BLaER1 treated with 17β-estradiol and CSF1 and Interleukin-3, amounts not matched to agents 10 nM and 100 nM (cell line): Measurements from ENCODE around the gene CST9.
A peak's percentile ranks its signal among the peaks of the same experiment; 100 is the strongest.
"Not testable (repeated sequence)": the region's sequence is repeated elsewhere in the genome, so short reads cannot be mapped to it uniquely, and the experiment has no call there.

Experiments used
- H3K27ac ChIP-seq, 11 experiments: shearing (Covaris generic); formaldehyde crosslinking; 2 replicates each; pipeline ENCODE4 v1.8.1; 2022
- H3K27me3 ChIP-seq, 11 experiments: shearing (Covaris generic); formaldehyde crosslinking; 2 replicates each; pipeline ENCODE4 v1.8.1; 2022
- H3K36me3 ChIP-seq, 11 experiments: shearing (Covaris generic); formaldehyde crosslinking; 2 replicates each; pipeline ENCODE4 v1.8.1; 2022
- H3K4me1 ChIP-seq, 10 experiments: shearing (Covaris generic); formaldehyde crosslinking; 2 replicates each; pipeline ENCODE4 v1.8.1; 2022
- H3K4me2 ChIP-seq, 11 experiments: shearing (Covaris generic); formaldehyde crosslinking; 2 replicates each; pipeline ENCODE4 v1.8.1; 2022
- H3K4me3 ChIP-seq, 10 experiments: shearing (Covaris generic); formaldehyde crosslinking; 2 replicates each; pipeline ENCODE4 v1.8.1; 2022
- H3K9ac ChIP-seq, 11 experiments: shearing (Covaris generic); formaldehyde crosslinking; 2 replicates each; pipeline ENCODE4 v1.8.1; 2022
- H3K9me3 ChIP-seq, 11 experiments: shearing (Covaris generic); formaldehyde crosslinking; replicated peaks in 1 of 11; 2 replicates each; pipeline ENCODE4 v1.8.1; 2022
- H4K20me1 ChIP-seq, 11 experiments: shearing (Covaris generic); formaldehyde crosslinking; 2 replicates each; pipeline ENCODE4 v1.8.1; 2022
- Cebpa-rat ChIP-seq, 11 experiments: shearing (Covaris generic); IDR thresholded peaks; 2 replicates each; pipeline ENCODE4 v1.8.1; 2022

Gene CST9

GRCh38 chr20:23584434-23585199 lies 21.1 kb downstream of the CST9 start:
- H3K9me3 ChIP-seq, result no peaks in the 10 kb centered on the region; a peak in 1 of 22 replicates

GRCh38 chr20:23583526-23583925 lies 22.2 kb downstream of the CST9 start:
- H3K4me3 ChIP-seq, result no peak overlapping the region
- TF ChIP-seq Cebpa-rat (IDR thresholded peaks at IDR 0.05), result no peak
- H3K9me3 ChIP-seq, result no peaks in the 10 kb centered on the region; a peak in 1 of 22 replicates
- H3K36me3 ChIP-seq, result no peaks in the 10 kb centered on the region
- H4K20me1 ChIP-seq, result no peaks in the 10 kb centered on the region
- peaks cover 2 to 14% (median 4%) of the 10 kb centered on the region in 10 experiments; a peak in 17 of 20 replicates for H3K4me1 ChIP-seq
- H3K9ac ChIP-seq, result no peak overlapping the region
- no peak overlapping the region for H3K4me2 ChIP-seq
- H3K27me3 ChIP-seq, result no peaks in the 10 kb centered on the region
- H3K27ac ChIP-seq, result no peak overlapping the region

More at GRCh38 chr20:23584434-23585199, 21.1 kb downstream of the CST9 start:
- no peak for TF ChIP-seq Cebpa-rat (IDR thresholded peaks at IDR 0.05)
- H3K27ac ChIP-seq, result no peak overlapping the region
- H3K4me3 ChIP-seq, result no peak overlapping the region
- 0 out of 22 replicates have a peak overlapping the region, but pooled peaks of 1 of the 11 experiments have one; percentile 1 for H3K4me2 ChIP-seq
- H4K20me1 ChIP-seq, result no peaks in the 10 kb centered on the region
- no peaks in the 10 kb centered on the region for H3K36me3 ChIP-seq
- no peaks in the 10 kb centered on the region for H3K27me3 ChIP-seq
- no peak overlapping the region for H3K9ac ChIP-seq
- peaks cover 7 to 20% (median 10%) of the 10 kb centered on the region in 10 experiments; a peak in 17 of 20 replicates for H3K4me1 ChIP-seq

GRCh38 chr20:23582293-23582692 lies 23.4 kb downstream of the CST9 start:
- Histone ChIP-seq H3K27ac (no peak overlapping the region), H3K4me1 (peaks cover 0 to 8% (median 0%) of the 10 kb centered on the region in 10 experiments; a peak in 2 of 20 replicates), H3K4me2 (no peak overlapping the region), H3K4me3 (no peak overlapping the region), H3K9me3 (peaks cover 0 to 10% (median 0%) of the 10 kb centered on the region in 11 experiments; a peak in 4 of 22 replicates), H3K36me3 (no peaks in the 10 kb centered on the region), H3K27me3 (no peaks in the 10 kb centered on the region), H4K20me1 (no peaks in the 10 kb centered on the region), H3K9ac (no peak overlapping the region)
- no peak for TF ChIP-seq Cebpa-rat (IDR thresholded peaks at IDR 0.05)

- H3K9ac ChIP-seq, H3K27me3 ChIP-seq, H3K27ac ChIP-seq, H3K4me1 ChIP-seq, H4K20me1 ChIP-seq, H3K4me3 ChIP-seq, H3K4me2 ChIP-seq, H3K36me3 ChIP-seq: not testable (repeated sequence)
- peaks cover 0 to 14% (median 0%) of the 10 kb centered on the region in 11 experiments; a peak in 4 of 22 replicates for H3K9me3 ChIP-seq
Observed at GRCh38 chr20:23581833-23582232, 23.9 kb downstream of the CST9 start.

GRCh38 chr20:23574977-23575376 lies 30.7 kb downstream of the CST9 start:
- TF ChIP-seq Cebpa-rat (IDR thresholded peaks at IDR 0.05), result no peak
- no peaks in the 10 kb centered on the region for H4K20me1 ChIP-seq
- no peaks in the 10 kb centered on the region for H3K36me3 ChIP-seq
- H3K27me3 ChIP-seq, result no peaks in the 10 kb centered on the region
- H3K4me2 ChIP-seq, result peak overlapping the region in 3 of 11 experiments; percentile 44 to 80 (median 46); a peak in 5 of 22 replicates
- no peak overlapping the region for H3K4me3 ChIP-seq
- H3K9me3 ChIP-seq, result peaks cover 0 to 14% (median 0%) of the 10 kb centered on the region in 11 experiments; a peak in 3 of 22 replicates
- no peak overlapping the region for H3K27ac ChIP-seq
- peaks cover 0 to 26% (median 0%) of the 10 kb centered on the region in 10 experiments; a peak in 6 of 20 replicates for H3K4me1 ChIP-seq
- H3K9ac ChIP-seq, result no peak overlapping the region

- peaks cover 0 to 14% (median 0%) of the 10 kb centered on the region in 10 experiments; a peak in 6 of 20 replicates for H3K4me1 ChIP-seq
- no peak overlapping the region for H3K4me2 ChIP-seq
- no peaks in the 10 kb centered on the region for H3K27me3 ChIP-seq
- TF ChIP-seq Cebpa-rat (IDR thresholded peaks at IDR 0.05), result no peak
- H3K9ac ChIP-seq, result no peak overlapping the region
- H3K36me3 ChIP-seq, result no peaks in the 10 kb centered on the region
- no peaks in the 10 kb centered on the region for H4K20me1 ChIP-seq
- H3K4me3 ChIP-seq, result no peak overlapping the region
- H3K27ac ChIP-seq, result no peak overlapping the region
- 0 out of 22 replicates have a peak, but pooled peaks cover 0 to 3% (median 0%) of the 10 kb centered on the region in 11 experiments for H3K9me3 ChIP-seq
Observed at GRCh38 chr20:23570178-23570760, 35.4 kb downstream of the CST9 start.

GRCh38 chr20:23569570-23569969 lies 36.1 kb downstream of the CST9 start:
- Histone ChIP-seq H3K4me2 (no peak overlapping the region), H3K27me3 (no peaks in the 10 kb centered on the region)
- no peak for TF ChIP-seq Cebpa-rat (IDR thresholded peaks at IDR 0.05)

GRCh38 chr20:23568971-23569330 lies 36.8 kb downstream of the CST9 start:
- no peak overlapping the region for H3K4me3 ChIP-seq
- peaks cover 0 to 1% (median 0%) of the 10 kb centered on the region in 10 experiments; a peak in 2 of 20 replicates for H3K4me1 ChIP-seq
- no peak overlapping the region for H3K27ac ChIP-seq
- H3K9ac ChIP-seq, result no peak overlapping the region
- H3K27me3 ChIP-seq, result no peaks in the 10 kb centered on the region
- H3K4me2 ChIP-seq, result no peak overlapping the region
- no peaks in the 10 kb centered on the region for H4K20me1 ChIP-seq
- no peaks in the 10 kb centered on the region for H3K9me3 ChIP-seq
- no peak for TF ChIP-seq Cebpa-rat (IDR thresholded peaks at IDR 0.05)
- no peaks in the 10 kb centered on the region for H3K36me3 ChIP-seq

More at GRCh38 chr20:23569570-23569969, 36.1 kb downstream of the CST9 start:
- Histone ChIP-seq H4K20me1 (no peaks in the 10 kb centered on the region), H3K4me3 (no peak overlapping the region), H3K27ac (no peak overlapping the region), H3K9ac (no peak overlapping the region), H3K9me3 (0 out of 22 replicates have a peak, but pooled peaks cover 0 to 3% (median 0%) of the 10 kb centered on the region in 11 experiments), H3K4me1 (peaks cover 0 to 7% (median 0%) of the 10 kb centered on the region in 10 experiments; a peak in 6 of 20 replicates), H3K36me3 (no peaks in the 10 kb centered on the region)

- H3K9me3 ChIP-seq, result peaks cover 0 to 3% (median under 1%) of the 10 kb centered on the region in 11 experiments; a peak in 6 of 22 replicates
- TF ChIP-seq Cebpa-rat (IDR thresholded peaks at IDR 0.05), result no peak
- no peak within 1 kb of the TSS for H3K4me3 ChIP-seq
- no peak within 1 kb of the TSS for H3K27ac ChIP-seq
- H4K20me1 ChIP-seq, result no peaks in the 10 kb centered on the region
- no peak within 1 kb of the TSS for H3K9ac ChIP-seq
- no peaks in the 10 kb centered on the region for H3K36me3 ChIP-seq
- H3K4me1 ChIP-seq, result no peaks in the 10 kb centered on the region
- H3K27me3 ChIP-seq, result no peaks in the 10 kb centered on the region
- H3K4me2 ChIP-seq, result no peak within 1 kb of the TSS
Observed at GRCh38 chr20:23568320-23568970, 37.3 kb downstream of the CST9 start, which contains the start of gene CST9L. Gene CST9L (minus strand): TSS chr20:23568484. CDS start chr20:23568450, 34 bp downstream.
